HG02642 (cell line): Measurements from ENCODE around the gene ZNF117.
"Not testable (repeated sequence)": the region's sequence is repeated elsewhere in the genome, so short reads cannot be mapped to it uniquely, and the experiment has no call there.

Experiments used
- ATAC-seq: cut with Tn5 transposase; IDR thresholded peaks from one replicate; pipeline ENCODE4 v1.9.1; 2021; ENCODE audit warnings: mild to moderate bottlenecking; ENCODE audit not compliant: unreplicated experiment, poor library complexity

ZNF117 gene

DNA sequence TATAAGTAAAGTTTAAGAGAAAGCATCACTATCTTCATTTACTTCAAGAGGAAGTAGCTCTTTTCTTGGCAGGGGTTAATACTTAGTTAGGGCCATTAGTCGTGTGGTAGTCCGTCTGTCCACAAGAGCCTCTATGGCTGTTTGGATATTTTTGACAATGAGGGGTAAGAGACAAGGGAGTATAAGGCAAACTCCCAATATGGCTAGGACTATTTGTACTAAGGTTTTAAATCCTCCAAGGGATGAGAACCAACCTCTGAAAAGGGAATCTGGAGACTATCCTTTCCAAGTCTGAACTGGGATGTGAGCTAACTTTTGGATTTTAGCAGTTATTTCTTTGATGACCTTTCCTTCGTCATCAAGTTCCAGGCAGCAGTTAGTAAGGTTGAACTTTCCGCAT, at the start of gene ZNF117:
TSS of gene ZNF117 (minus strand) at position 101 of the 400 bp plus-strand sequence.
- no peak for ATAC-seq

DNA sequence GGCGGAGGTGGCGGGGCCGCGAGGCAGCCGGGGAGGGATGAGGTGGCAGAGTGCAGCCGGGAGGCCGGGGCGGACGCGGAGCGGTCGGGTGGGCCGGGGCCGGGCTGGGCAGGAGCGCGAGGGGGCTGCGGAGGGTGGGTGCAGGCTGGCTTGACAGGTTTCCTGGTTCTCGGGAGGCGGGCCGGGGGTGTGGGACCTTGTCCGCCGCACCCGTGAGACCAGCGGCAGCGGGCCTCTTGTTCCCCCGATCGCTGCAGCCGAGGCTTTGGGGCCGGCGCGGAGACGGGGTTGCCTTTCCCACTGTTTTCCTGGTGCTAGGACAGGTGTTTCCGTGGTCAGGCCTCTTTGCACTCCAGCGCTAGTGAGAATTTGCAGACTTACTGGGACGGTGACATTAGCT, 47.9 kb upstream of the ZNF117 start:
- peak; percentile 20 for ATAC-seq

DNA sequence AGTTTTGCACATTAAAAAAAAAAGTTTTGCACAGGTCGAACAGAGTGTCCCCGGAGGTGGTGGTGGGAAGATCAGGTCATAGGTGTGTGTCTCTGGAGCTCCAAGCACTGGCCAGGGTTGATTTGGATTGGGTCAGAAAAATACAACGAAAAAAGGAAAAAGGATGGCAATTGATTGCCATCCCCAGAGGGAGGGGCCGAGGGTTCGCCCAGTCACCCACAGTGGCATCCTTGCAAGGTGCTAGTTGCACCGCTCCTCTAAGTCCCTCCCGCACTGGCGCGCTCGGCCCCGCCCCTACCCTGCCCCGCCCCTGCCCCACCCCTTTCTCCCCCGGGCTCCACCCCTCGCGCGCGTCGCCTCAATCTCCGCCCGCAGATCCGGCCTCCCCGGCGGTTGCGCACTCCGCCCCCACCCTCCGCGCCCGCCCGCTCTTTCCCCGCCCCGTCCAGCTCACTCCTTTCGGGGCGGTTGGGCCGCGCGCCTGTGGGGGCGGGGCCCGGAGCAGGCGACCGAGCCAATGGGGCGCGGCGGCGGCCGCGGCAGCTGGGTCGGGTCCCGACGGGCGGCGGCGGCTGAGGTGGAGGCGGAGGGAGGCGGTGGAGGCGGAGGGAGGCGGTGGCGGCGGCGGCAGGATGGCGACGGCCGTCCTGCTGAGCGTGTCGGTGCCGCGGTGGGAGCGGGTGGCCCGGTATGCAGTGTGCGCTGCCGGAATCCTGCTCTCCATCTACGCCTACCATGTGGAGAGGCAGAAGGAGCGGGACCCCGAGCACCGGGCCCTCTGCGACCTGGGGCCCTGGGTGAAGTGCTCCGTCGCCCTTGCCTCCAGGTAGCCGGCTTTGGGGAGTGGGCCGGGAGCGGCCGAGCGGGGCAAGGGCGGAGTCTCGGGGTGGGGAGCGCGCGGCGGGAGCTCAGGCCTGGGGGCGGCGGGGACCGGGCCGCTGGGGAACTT, 47.2 kb upstream of the ZNF117 start:
- ATAC-seq: peak; percentile 95

DNA sequence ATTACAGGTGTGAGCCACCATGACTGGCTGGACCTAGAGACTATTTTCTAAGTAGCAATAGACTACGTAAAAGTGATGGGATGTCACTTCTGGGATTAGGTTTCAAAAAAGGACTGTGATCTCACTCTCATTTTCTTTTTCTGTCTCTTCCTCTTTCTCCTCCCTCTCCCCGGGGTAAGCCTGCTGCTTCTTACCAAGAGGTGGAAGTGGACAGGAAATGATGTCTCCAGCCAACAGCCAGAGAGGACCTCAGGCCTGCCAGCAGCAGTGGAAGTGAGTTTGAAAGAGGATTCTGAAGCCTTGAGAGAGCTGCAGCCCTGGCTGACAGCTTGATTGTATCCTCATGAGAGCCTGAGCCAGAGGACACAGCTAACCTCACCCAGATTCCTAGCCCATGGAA, 45.7 kb upstream of the ZNF117 start:
- ATAC-seq: not testable (repeated sequence)

DNA sequence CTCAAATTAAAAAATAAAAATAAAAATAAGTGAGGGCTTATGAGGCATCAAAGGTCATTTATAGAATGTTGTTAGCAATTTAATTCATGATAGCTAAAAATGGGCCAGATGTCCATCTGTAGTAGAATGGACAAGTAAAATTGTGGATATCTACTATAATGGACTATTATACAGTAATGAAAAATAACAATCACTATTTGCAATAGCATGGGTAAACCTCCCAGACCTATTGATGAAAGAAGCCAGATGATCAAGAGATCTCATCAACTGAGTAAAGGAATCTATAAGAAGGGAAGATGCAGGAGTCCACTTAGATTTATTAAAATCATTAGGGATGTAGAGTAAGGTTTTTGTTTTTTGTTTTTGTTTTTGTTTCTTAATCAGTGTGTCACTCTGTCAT, 44.6 kb upstream of the ZNF117 start:
- ATAC-seq: not testable (repeated sequence)

DNA sequence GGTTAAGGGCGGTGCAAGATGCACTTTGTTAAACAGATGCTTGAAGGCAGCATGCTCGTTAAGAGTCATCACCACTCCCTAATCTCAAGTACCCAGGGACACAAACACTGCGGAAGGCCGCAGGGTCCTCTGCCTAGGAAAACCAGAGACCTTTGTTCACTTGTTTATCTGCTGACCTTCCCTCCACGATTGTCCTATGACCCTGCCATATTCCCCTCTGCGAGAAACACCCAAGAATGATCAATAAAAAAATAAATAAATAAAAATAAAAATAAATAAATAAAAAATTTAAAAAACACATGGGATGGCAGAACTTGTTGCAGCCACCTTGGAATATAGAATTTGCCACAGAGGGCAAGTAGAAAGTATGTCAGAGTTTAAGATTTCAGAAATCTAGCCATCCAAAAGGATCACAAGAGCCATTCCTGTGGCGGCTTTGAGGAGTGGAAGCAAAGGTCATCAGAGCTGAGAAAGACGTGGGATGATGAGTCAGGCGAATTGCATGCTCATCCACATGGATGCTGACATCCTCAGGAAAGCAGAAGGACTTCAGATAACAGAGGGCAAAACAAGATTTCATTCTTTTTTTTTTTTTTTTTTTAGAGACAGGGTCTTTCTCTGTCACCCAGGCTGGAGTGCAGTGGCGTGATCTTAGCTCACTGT, 43.4 kb upstream of the ZNF117 start:
- ATAC-seq: not testable (repeated sequence)

DNA sequence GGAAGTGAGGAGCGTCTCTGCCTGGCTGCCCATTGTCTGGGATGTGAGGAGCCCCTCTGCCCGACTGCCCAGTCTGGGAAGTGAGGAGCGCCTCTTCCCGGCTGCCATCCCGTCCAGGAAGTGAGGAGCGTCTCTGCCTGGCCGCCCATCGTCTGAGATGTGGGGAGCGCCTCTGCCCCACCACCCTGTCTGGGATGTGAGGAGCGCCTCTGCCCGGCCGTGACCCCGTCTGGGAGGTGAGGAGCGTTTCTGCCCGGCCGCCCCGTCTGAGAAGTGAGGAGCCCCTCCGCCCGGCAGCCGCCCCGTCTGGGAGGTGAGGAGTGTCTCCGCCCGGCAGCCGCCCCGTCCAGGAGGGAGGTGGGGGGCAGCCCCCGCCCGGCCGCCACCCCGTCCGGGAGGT, 42.6 kb upstream of the ZNF117 start:
- ATAC-seq: not testable (repeated sequence)

DNA sequence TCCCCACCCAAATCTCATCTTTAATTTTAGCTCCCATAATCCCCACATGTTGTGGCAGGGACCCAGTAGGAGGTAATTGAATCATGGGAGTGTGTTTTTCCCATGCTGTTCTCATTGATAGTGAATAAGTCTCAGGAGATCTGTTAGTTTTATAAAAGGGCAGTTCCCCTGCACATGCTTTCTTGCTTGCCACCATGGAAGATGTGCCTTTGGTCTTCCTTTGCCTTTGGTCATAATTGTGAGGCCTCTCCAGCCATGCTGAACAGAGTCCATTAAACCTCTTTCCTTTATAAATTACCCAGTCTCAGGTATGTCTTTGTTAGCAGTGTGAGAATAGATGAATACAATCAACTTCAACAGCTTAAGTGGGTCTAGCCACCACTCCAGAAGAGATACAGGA, 34.2 kb upstream of the ZNF117 start:
- not testable (repeated sequence) for ATAC-seq

DNA sequence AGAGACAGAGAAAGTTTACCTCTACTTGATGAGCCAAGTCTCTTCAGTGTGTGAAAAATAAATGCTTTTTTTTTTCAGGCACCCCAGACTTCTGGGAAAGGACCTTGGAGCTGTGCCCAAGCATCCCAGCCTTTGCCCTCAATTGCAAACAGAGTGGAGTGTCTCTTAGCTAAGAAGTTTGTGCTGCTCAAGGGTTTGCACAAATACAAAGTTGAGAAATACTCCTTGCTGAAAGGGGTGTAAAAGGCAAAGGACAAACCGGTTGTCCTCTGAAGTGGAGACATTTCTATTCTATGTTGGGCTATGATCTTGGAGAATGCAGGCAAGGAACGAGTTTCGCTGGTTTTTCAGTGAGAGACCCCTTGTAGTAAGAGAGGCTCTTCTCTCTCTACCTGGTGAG, 30.1 kb upstream of the ZNF117 start:
- not testable (repeated sequence) for ATAC-seq

DNA sequence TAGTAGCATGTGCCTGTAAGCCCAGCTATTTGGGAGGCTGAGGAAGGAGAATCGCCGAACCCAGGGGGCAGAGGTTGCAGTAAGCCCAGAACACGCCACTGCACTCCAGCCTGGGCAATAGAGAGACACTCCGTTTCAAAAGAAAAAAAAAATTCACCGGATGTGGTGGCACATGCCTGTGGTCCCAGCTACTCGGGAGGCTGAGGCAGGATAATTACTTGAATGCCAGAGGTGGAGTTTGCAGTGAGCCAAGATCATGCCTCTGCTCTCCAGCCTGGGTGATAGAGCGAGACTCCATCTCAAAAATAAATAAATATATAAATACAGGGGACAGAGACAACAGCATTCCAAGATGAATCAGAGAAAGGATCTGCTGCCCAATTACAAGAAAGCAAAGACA, 19.0 kb upstream of the ZNF117 start:
- not testable (repeated sequence) for ATAC-seq

DNA sequence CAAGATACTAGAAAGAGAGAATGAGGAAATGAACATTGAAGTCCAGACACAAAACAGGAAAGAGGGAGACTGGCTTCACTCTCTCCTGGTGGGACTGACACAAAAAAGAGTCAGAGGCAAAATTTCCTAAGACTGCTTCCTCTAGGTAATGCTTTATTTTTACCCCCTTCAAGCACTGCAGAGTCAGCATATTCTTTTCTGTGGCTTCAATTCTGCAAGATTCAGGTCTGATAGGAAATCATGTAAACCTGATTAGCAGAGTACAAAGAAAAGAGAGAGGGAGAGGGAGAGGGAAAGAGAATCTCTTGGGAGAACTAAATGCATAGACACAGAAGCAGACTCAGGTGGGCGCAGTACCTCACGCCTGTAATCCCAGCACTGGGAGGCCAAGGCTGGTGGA, 18.6 kb upstream of the ZNF117 start:
- not testable (repeated sequence) for ATAC-seq

DNA sequence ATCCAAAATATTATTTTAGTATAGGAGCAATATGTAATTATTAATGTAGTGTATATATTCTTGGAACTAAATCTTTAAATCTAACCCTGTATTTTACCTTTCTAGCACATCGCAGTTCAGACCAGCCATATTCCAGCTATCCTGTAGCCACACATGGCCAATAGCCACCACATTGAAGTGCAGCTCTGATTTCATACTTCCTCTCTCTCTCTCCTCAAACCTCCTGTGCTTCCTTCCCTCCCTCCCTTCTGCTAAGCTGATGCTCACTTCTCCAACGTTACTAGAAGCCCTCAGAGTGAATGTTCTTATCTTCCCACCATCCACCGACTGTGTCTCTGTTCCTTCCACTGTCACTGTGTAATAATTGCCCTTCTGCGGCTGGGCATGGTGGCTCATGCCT, 16.2 kb upstream of the ZNF117 start:
- ATAC-seq: not testable (repeated sequence)

DNA sequence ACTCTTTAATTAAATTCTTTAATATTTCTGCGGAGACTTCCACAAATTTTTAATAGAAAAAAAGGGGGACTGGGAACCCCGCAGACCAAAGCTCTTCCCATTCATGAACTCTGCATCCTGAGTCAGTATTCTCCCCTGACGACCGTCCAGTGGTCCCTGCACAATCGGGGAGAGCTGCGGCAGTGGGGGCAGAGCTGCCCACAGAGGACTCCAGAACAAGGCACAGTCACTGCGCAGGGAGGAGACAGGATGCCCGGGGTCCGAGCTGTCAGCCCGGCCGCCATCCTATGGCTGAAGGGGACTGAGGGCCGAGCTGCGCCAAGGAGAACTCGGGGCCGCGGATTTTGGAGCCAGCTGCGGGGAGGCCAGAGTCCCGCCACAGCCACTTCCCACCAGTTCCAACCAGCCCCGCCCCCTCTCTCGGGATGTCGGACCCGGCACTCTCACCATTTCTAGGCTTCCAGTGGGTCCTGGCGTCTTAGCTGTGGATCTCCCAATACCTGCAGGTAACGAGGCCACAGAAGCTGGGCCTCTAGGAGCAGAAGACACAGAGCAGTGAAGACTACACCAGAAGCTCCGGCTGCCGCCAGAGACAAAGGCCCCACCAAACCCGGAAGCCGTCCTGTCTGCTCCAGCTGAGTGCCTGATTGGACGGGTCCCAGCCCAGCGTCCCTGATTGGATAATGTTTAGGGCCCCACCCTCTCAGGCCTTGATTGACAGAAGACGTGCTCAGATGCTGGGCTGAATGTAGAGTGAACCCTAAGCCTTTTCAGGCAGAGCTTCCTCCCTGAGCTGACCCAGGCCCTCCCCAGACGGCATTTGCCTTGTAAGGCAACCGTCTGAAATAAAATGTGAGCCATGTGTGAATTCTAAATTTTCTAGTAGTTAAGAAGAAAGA, 15.5 kb upstream of the ZNF117 start, which contains the start of gene ERV3-1:
TSS of gene ERV3-1 (minus strand) at position 594 of the 899 bp plus-strand sequence. CDS start 13,661 bp downstream, outside the sequence.
- ATAC-seq: peak; percentile 100

DNA sequence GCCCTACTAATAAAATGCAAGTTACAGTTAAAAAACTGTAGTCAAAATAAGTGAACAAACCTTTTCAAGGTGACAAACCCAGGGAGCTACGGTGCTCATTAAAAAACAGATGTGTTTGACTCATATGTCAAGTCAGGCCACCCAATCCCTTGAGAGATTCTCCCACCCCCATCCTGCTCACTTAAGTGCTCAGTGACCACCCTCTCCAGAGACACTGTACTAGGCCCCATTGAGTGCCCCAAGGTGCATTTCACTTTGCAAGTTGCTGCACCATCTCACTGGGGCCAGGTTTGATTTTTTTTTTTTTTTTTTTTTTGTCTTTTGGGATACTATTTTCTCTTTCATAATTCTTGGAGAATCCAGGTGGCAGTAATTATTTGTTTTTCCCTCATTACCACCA, 13.7 kb upstream of the ZNF117 start:
- no peak for ATAC-seq

DNA sequence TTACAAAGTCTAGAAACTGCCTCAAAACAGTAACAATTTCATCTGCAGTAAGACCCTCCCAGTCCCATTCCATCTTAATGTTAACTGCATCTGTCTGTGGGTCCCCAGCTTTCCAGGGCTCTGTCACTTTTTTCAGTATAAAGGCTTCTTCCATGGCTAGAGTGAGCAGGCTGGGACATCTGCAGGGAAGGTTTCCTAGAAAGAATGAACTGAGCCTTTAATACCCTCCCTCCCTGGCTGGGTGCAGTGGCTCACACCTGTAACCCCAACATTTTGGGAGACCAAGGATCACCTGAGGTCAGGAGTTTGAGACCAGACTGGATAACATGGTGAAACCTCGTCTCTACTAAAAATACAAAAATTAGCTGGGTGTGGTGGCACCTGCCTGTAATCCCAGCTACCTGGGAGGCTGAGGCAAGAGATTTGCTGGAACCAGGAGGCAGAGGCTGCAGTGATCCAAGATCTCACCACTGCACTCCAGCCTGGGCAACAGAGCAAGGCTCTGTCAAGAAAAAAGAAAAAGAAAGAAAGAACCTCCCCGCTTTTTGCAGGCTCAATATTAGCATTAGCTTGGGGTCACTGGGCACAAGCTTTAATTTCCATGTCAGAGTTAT, 12.2 kb upstream of the ZNF117 start:
- ATAC-seq: no peak

DNA sequence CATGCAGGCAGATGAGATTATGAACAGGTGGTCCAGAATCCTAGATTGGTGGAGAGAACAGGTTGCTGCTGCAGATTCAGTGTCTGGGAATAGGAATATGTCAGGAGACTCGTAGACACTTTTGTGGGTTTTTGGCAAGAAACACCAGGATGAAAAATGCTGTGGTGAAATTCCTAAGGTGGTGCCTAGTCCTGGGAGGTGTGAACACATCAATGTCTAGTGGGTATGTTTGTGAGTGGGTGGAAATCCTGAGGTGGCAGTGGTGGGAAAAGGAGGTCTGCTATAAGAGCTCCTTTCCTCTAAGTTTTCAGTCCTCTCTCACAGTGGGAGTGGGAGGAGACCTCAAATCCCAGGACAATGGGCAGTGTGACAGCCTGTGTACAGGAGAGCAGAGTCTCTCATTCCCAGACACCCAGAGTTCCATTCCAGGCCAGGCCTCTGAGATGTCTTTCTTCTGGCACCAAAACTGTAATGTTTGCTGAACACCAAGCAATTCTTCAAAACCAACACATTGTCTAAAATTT, 10.5 kb upstream of the ZNF117 start:
- no peak for ATAC-seq

DNA sequence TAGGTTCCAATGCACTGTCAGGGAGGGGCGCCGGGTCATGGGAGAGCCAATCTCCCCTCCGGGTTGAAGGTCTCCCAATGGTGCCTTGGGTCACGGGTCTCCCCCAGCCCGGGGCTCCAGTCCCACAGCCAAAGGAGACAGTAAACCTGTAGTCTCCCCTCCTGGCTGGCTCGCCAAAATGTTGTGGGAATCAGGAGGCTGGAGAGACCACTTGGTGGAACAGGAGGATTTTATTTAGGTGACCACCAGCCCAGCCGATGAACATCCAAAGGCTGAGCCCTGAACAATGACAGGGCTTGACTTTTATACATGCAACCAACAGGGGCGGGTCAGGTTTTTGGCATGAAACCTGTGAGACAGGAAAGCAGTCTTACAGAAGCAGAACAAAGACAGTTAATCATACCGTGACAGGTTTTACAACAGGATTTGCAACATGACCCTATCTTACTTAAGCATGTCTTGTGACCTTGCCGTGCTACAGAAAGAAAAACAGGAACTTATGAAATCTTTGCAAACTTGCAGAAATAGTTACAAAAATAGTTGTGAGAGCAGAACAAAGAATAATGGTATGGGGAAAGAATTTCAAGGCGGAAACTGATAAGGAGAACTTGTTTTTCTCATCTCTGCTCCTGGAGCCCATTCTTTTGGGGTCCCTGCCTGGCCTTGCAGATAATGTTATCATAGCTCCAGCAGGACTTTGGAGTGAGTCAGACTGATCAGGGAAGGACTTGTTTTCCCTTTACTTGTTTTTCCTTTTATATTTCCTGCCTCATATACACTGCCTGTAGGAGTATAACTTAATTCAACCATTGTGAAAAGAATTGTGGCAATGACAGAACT, 8.5 kb upstream of the ZNF117 start:
- ATAC-seq: peak; percentile 51

DNA sequence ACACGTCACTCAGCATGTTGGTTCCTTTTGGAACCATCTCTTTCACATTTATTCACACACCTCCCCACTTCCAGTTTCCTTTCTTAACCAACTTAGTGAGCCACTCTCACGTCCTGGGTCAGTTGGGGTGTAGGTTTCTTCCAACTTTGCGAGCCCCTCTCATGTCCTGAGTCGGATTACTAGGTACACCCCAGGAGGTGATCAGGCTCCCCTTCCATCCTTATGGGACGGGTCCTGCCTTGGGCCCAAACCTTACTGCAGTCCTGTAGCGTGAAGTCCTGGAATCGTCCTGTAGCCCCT, 8.0 kb upstream of the ZNF117 start:
- no peak for ATAC-seq

DNA sequence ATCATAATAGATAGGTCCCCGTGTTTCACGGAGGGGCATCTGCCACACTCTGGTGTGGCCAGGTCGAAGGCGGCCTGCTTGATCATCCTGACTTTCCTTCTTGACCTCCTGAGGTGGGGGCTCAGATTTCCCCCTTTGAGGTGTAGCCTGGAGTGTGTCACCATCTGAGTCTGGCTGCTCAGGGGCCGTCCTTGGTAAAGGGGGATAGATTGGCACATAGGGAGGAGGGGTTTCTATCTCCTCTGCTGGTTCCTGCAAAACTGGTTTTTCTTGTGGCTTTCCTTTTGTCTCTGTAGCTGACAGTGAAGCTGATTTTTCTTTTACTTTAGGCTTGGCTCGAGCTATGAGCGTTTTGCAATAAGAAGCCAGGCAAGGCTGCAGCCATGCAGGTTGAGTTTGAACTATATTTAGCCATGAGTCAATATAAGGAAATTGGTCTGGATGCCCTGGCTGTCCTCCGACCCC, 7.1 kb upstream of the ZNF117 start:
- no peak for ATAC-seq
